GOT3 (cell line): ENCODE results near the gene SRBD1.

Experiments used
- DNase-seq: peaks from one replicate; lab custom pipeline; 2025; ENCODE audit warnings: mixed read lengths; lab: John Stamatoyannopoulos, UW

SRBD1 gene

DNA sequence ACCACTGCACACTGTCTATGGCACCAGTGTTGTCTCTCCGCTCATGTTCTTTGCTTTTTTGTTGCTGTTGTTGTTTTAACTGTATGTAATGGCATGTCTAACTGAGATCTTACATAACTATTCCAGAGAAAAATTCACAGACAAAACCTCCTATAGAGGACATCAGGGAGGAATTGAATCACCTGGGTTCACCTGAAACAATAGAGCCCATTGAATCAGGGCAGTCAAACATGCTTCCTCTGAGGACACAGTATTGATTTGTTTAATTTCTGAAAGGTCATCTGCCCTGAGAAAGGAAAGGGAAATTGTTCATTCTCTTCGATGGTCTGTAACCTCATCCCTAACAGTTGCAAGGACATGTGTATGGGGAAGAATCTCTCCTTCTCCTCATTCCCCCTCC lies 237.5 kb downstream of the SRBD1 start:
- no peak for DNase-seq

DNA sequence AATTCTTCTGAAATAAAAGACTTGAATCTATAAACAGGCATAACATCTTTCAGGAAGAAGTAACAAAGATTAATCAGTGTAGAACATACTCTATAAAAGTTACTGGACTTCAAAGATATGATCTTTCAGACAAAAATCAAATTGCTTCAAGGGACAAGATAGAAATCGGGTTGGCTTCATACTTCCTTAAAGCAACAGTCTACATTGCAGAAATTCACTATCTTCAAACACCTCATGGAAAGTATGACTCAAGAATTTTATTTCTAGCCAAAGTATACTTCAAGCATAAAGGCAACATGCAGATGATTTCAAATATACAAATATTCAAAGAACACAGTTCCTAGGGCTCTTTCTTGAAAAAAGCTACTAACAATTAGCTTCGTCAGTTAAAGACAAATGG lies 240.7 kb downstream of the SRBD1 start:
- no peak for DNase-seq

DNA sequence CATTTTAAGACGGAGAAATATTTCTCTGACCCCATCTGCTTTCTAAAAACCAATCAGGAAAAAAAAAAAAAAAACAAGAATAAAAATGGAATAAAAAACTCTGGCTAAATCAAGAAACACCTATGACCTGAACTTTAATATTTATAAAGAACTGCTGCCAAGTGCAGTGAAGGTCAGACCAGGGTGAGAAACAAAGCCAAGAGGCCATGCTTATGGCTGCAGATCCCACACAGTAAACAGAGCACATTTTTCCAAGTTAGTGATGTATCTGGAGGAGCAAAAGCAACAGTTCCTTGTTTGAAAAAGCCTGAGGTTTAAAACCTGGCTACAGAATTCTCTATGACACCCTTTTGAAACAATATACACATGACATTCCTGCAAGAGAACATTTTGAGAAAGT lies 242.3 kb downstream of the SRBD1 start:
- DNase-seq: no peak

DNA sequence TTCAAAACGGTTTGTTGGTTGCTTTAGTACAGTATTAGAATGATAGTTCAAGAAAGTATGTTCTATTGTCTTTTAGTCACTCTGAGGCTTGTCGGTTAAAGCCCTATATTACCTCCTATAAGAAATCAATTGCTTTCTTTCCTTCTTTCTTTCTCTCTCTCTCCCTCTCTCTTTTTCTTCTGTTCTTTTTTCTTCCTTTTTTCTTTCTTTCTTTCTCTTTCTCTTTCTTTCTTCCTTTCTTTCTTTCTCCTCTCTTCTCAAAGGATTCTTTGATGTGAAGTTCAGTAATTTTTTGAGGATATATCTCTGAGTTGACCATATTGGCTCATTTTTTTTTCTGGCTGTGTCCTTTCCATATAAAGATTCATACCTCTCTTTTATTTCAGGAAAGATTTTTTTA lies 249.4 kb downstream of the SRBD1 start:
- no peak for DNase-seq

DNA sequence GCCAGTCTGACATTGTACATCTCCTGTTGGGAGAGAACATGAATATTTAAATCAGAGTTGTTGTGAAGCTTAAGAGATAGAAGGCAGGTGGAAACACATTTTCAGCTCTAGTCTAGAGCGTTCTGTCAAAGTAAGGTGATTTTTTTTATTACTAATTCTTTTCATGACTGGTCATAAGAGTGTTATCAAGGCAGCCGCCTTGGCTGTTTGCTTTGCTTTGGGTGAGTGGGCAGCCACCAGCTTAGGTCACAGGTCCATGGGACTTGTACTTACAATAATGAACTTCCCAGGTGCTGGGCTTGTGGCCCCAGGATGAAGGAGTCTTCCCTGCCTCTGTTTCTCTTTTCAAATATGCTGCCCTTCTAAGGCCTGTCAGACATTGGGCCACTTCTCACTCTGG lies 256.3 kb downstream of the SRBD1 start:
- DNase-seq: no peak

DNA sequence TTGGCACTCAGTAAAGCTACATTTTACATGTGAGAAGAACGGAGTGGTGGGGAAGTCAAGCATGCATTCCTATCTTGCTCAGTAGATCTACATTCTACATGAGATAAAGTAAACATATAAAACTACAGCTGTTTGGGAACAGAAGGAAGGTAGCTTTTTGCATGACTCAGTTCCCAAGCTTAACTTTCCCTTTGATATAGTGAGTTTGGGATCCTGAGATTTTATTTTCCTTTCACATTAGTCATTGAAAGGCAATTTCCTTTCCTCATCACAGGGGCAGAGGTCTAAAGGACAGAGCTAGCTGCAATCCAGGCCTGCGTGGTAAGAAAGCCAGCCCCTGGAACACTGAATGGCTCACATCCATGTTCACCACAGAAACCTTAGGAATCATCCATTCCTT lies 257.2 kb downstream of the SRBD1 start:
- DNase-seq: no peak

DNA sequence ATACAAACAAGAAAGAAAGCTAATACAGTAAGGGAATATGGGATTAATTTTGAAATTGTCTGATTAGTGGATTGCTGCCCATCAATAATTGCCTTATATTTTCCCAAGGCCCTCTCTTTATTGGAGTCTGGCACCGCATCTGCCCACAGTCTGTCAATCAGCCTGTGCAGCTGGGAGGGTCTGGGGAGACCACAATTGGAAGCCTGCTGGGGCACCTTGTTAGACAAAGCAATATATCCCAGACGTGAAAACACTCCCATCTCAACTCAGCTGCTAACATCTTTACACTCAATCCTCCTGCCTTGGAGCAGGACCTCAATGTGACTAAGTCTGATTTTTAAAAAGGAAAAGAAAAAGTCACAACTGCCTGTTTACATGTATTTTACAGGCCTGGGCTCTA lies 258.6 kb downstream of the SRBD1 start:
- no peak for DNase-seq

DNA sequence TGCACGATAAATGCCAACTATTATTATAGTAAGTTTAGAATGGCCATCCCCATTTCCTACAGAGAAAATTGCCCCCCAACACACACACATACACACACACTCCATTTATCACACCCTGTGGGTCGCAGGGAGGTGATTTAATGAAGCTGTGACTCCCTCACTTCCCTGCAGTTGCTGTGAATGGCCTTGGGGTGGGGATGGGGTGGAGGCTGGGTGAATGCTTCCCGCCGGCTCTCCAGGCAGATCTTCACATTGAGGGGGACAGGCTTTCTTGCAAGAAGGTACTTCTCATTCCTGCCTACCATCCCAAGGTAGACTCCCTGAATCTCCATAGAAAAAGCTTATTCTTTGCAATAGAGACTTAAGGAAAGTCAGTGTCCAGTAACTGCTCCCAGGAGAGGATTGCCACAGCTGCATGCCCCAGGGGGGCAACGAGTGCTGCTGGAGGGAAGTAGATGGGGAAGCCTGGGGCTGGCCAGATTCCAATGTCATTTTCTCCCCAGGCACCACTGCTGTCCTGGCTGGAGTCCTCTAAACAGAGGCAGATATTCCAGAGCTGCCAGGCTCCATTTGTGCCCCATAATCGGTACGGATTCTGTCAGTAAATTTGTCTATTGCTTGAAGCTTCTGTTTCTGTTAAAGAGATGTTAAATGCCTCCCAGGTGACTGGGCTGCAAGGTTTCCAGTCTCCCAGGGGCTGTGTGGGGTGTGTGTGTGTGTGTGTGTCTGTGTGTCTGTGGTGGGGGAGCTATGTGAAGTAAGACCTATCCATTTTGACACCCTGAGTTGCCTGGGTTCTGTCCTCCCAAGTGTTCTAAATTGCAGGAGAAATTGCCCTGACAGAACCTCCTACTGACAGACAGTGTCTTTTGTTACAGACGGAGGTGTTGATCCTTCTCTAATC lies 265.5 kb downstream of the SRBD1 start:
- no peak for DNase-seq

DNA sequence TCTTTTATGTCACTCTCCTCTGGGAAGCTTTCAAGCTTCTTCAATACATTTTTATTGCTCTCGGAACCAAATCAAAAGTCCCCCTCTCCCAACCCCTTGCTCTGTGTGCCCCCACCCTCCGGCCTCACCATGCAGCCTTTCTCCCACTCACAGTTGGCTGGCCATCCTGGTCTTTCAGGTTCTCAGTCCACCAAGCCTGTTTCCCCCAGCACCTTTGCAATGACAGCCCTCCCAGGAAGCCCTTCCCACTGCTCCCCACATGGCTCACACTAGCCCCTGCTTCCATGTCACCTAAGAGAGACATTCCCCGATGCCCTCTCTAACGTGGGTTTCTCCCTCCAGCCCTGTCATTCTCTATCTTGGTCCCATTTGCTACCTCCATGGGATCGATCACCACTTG lies 266.6 kb downstream of the SRBD1 start:
- DNase-seq: no peak

DNA sequence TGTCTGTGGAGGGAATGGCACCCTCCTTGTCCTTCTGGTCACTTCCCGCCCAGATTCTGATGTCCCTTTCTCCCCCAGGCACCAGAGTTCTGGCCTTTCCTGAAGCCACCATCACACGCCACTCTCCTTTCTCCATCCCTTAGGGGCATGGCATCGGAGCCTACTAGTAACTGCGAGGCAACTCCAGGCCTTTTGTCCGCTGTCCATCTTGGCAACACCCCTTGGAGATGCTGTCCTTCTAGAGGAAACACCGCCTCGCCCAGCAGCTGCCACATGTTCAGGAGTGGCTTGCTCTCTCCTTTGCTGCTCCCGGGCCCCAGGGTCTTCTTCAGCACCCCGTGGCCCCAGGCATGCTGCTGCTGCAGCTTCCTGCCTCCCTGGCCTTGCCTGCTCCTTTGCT lies 267.0 kb downstream of the SRBD1 start:
- DNase-seq: no peak

DNA sequence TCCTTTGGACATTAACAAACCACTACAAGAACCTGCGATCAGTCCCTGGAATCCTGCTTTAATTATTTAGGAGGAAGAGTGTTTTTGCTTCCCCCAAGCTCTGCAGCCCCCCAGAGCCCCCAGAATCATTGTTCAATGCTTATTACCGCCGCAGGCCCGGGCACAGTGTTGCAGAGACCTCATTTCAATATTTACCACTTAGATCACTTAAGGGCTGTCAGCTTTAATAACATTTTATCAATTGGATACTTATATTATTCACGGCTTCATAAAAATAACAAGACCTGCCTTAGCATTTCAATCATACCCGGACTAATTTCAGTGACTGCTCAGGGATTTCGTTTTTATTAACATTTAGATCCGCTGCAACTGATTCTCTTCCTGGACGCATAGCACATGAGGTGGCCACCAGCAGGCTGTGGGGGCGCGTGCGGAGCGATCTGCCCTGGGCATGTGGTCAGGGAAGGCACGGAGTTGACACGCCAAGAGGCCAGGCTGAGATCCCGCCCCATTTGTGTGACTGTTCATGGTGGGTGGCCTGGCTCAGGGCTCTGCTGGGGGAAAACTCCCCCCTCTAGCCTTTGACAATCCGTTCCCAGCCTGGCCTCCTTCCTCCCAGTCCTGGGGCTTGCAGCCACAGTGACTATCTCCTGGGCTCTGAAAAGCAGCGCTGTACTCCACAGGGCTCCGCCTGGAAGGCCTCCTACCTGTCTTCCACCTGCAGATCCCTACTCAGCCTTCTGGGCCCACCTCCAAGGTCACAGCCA lies 267.6 kb downstream of the SRBD1 start:
- DNase-seq: no peak

DNA sequence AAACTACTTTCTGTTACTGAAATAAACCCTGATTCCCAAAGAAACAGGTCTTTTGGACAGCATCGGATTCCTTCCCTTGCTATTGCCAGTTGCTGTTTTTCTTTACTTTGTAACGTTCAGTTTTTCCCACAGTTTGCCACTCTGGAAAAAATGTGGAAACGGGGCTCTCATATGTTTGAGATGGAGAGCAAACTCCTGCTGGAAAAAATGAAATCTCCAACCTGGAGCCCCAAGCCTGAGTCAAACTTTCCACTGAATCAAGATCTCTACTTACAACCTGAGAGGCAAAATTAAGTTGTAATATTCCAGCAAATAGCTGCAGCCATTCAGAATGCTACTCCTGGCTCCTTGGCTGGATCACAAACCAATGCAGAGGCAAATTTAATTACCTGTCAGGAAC lies 270.7 kb downstream of the SRBD1 start:
- no peak for DNase-seq

DNA sequence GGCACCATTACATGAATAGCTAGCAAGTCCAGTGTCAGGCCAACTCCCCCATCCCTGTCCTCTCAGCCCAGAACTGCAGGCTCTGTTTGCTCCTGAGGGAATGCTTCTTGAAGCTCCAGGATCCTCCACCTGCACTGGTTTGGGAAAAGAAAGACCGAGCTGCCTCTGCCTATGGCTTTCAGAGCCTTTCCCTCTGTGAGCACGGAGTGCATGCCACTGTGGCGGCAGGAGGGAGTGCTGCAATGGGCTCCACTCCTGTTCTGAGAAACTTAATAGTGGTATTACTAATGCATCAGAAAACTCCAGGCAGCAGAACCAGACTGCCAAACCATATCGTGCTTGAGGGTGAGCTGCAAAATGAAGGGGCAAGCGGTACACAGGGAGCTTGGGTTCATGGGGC lies 271.8 kb downstream of the SRBD1 start:
- no peak for DNase-seq
